ENCODE results near the gene RXFP2. TPM values are rescaled to one million over a fixed set of nuclear protein-coding genes. Genes with fewer than 3 reads are reported as not detected.

The RXFP2 gene
- total and polyA plus RNA-seq, 3 experiments from 2014 or later: not detected

DNA sequence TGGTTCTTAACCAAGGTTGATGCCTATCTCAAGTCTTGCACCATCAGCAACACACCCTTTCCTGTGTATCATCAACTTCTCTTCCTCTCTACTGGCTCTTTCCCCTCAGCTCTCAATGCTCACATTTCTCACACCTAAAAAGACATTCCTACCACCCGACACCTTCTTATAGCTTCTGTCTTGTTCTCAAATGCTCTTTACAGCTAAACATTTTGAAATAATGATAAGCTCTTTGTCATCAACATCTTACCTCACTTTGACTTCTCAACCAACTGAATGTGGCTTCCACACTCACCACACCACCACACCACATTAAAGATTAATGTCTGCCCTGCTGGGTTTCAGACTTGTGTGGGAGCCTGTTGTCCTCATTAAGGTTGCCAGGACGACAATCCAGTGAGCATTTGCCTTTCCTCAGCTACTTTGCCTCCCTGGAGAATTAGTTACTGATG is 67.8 kb downstream of the RXFP2 start:
- no peaks in the 10 kb centered on the region for H3K4me1 ChIP-seq (ENCODE audit: insufficient read depth, low read length)
- H3K27ac Mint-ChIP-seq: peak overlapping the region; percentile 48 to 97 (median 83)
- peak in 4 of 5 donors; percentile 2 to 75 (median 50) for DNase-seq
- H3K36me3 Mint-ChIP-seq: no peaks in the 10 kb centered on the region
- H3K4me1 Mint-ChIP-seq: peaks cover 14 to 32% (median 16%) of the 10 kb centered on the region in 3 donors
- no peaks in the 10 kb centered on the region for H3K27me3 ChIP-seq (ENCODE audit: insufficient read depth, low read length, poor library complexity, severe bottlenecking)
- no peaks in the 10 kb centered on the region for H3K9me3 ChIP-seq (ENCODE audit: low read length)
- CTCF ChIA-PET: no interaction called here
- H3K36me3 ChIP-seq (ENCODE audit: insufficient read depth, low read length): no peaks in the 10 kb centered on the region
- peak overlapping the region; percentile 57 for H3K27ac ChIP-seq (ENCODE audit: low read depth, low read length)
- POLR2A ChIA-PET: no interaction called here
- no peak overlapping the region for H3K4me3 ChIP-seq (ENCODE audit: low read length)
- H3K27me3 Mint-ChIP-seq: peaks cover 2 to 3% of the 10 kb centered on the region in 2 donors
- H3K9me3 Mint-ChIP-seq: peaks cover 3 to 9% (median 4%) of the 10 kb centered on the region in 5 donors
- H3K4me3 Mint-ChIP-seq: peak overlapping the region in 4 of 7 donors; percentile 4 to 27 (median 18)

DNA sequence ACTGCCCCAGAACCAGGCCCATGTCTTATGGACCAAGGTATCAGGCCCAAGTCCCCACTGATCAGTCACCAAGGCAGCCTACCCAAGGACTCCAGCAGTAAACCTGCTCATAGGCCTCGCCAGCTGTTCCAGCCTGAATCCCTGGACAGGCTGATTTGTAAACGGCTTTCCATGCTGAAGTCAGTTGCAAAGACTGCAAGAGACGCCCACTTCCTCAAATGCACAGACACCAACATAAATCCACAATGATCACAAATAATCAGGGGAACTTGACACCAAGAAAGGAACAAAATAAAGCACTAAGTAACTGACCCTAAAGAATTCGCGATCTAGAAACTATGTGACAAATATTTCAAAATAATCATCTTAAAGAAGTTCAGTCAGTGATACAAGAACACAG is 75.2 kb downstream of the RXFP2 start:
- H3K36me3 Mint-ChIP-seq: peaks cover 0 to 4% (median 0%) of the 10 kb centered on the region in 3 donors

DNA sequence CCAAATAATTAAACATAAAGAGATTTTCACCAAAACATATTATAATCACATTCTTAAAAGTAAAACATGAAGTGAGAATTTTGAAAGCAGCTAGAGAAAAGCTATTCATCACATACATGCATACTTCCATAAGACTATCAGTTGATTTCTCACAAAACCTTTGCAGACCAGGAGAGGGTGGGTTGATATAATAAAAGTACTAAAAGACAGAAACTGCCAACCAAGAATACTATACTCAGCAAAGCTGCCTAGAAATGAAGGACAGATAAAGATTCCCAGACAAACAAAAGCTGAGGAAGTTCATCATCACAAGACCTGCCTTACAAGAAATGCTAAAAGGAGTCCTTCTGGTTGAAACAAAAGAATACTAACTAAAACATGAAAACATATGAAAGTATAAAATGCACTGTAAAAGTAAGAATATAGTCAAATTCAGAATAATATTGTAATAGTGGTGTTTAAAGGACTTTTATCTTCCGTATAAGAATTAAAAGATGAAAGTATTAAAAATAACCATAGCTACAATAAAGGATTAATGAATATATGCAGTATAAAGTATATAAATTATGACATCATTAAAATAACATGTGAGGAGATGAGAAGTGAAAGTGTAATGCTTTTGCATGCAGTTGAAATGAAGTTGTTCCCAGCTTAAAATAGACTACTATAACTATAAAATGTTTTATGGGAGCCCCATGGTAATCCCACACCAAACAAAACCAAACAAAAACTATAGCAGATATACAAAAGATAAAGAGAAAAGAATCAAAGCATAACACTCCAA is 76.2 kb downstream of the RXFP2 start:
- ChIA-PET CTCF (no interaction called here), POLR2A (no interaction called here)
- H3K27ac Mint-ChIP-seq: no peak overlapping the region
- peaks cover 0 to 4% (median 0%) of the 10 kb centered on the region in 3 donors for H3K36me3 Mint-ChIP-seq
- no peak overlapping the region for H3K27ac ChIP-seq (ENCODE audit: low read depth, low read length)
- no peaks in the 10 kb centered on the region for H3K9me3 ChIP-seq (ENCODE audit: low read length)
- H3K27me3 Mint-ChIP-seq: peaks cover 3 to 5% of the 10 kb centered on the region in 2 donors
- no peak overlapping the region for H3K4me3 Mint-ChIP-seq
- H3K4me1 ChIP-seq (ENCODE audit: insufficient read depth, low read length): no peaks in the 10 kb centered on the region
- no peak overlapping the region for H3K4me3 ChIP-seq (ENCODE audit: low read length)
- peaks cover 22 to 29% (median 25%) of the 10 kb centered on the region in 5 donors for H3K9me3 Mint-ChIP-seq
- no peaks in the 10 kb centered on the region for H3K4me1 Mint-ChIP-seq
- no peaks in the 10 kb centered on the region for H3K27me3 ChIP-seq (ENCODE audit: insufficient read depth, low read length, poor library complexity, severe bottlenecking)
- H3K36me3 ChIP-seq (ENCODE audit: insufficient read depth, low read length): no peaks in the 10 kb centered on the region
- no peak for DNase-seq

More for the DNA sequence above, 75.2 kb downstream of the RXFP2 start:
- Mint-ChIP-seq H3K27ac (peak overlapping the region in 1 of 8 donors; percentile 52), H3K4me1 (no peaks in the 10 kb centered on the region), H3K4me3 (no peak overlapping the region), H3K9me3 (peaks cover 26 to 30% (median 29%) of the 10 kb centered on the region in 5 donors), H3K27me3 (peaks cover 3 to 5% of the 10 kb centered on the region in 2 donors)
- Histone ChIP-seq H3K9me3 (ENCODE audit: low read length) (no peaks in the 10 kb centered on the region), H3K27ac (ENCODE audit: low read depth, low read length) (no peak overlapping the region), H3K4me3 (ENCODE audit: low read length) (no peak overlapping the region), H3K27me3 (ENCODE audit: insufficient read depth, low read length, poor library complexity, severe bottlenecking) (no peaks in the 10 kb centered on the region), H3K36me3 (ENCODE audit: insufficient read depth, low read length) (no peaks in the 10 kb centered on the region), H3K4me1 (ENCODE audit: insufficient read depth, low read length) (no peaks in the 10 kb centered on the region)
- DNase-seq: no peak
- POLR2A ChIA-PET: no interaction called here
- CTCF ChIA-PET: no interaction called here

DNA sequence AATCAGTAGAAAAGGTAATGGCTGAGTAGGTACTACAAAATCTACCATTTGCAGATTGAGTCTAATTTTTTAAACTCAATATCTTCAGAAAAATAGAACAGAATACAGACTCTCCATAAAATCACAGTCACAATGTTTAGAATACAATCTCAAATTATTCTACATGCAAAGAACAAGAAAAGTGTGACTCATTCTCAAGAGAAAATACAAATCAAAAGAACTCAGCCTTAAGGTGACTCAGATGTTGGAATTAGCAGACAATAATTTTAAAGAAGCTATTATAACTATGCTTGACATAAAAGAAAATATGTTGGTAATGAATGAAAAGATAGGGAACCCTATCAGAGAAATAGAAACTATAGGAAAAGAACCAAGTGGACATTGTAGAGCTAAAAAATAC is 78.9 kb downstream of the RXFP2 start:
- Mint-ChIP-seq H3K27ac (no peak overlapping the region), H3K9me3 (peaks cover 19 to 26% (median 25%) of the 10 kb centered on the region in 5 donors), H3K4me1 (no peaks in the 10 kb centered on the region), H3K27me3 (peaks cover 0 to 3% of the 10 kb centered on the region in 2 donors), H3K36me3 (peaks cover 0 to 4% (median 0%) of the 10 kb centered on the region in 3 donors), H3K4me3 (no peak overlapping the region)
- Histone ChIP-seq H3K4me3 (ENCODE audit: low read length) (no peak overlapping the region), H3K36me3 (ENCODE audit: insufficient read depth, low read length) (no peaks in the 10 kb centered on the region), H3K27ac (ENCODE audit: low read depth, low read length) (no peak overlapping the region), H3K4me1 (ENCODE audit: insufficient read depth, low read length) (no peaks in the 10 kb centered on the region), H3K9me3 (ENCODE audit: low read length) (no peaks in the 10 kb centered on the region), H3K27me3 (ENCODE audit: insufficient read depth, low read length, poor library complexity, severe bottlenecking) (no peaks in the 10 kb centered on the region)
- DNase-seq: no peak
- CTCF ChIA-PET: no interaction called here
- POLR2A ChIA-PET: no interaction called here

DNA sequence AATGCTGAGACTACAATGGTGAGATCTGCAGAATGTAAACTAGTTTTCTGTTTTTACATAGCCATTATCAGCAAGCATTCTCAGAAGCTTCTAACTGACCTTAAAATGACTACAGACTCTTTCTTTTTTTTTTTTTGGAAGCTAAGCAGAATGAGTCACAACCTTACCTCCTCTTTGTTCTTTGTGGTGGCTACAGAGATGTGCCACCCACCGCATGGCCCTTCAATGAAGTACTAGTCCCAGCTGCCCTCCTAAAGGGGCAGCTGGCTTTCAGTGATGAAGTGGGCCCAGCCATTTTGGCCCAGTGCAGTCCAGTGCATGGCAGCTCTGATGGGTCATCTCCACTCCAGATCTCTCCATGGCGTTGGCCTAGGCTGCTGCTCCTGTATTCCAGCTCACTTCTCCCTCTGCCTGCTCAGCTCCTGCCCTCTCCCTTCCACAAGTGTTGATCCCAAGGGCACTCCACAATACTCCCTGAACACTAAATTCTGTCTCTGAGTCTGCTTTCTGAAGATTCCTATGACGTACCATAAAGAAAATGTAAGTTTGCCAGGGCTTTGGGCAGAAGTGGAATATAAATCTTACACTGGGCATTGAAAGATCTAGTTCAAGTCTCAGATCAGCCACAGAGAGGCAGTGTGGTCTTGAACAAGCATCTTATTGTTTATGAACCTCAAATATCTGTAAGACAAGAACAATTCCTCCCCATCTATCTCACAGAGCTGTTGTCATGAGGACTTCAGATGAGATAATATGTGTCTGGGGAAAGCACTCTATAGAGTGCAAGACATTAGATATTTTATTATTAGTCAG is 85.6 kb downstream of the RXFP2 start:
- peaks cover 0 to 4% (median 3%) of the 10 kb centered on the region in 3 donors for H3K4me1 Mint-ChIP-seq
- peak overlapping the region in 1 of 8 donors; percentile 50 for H3K27ac Mint-ChIP-seq
- CTCF ChIA-PET: no interaction called here

DNA sequence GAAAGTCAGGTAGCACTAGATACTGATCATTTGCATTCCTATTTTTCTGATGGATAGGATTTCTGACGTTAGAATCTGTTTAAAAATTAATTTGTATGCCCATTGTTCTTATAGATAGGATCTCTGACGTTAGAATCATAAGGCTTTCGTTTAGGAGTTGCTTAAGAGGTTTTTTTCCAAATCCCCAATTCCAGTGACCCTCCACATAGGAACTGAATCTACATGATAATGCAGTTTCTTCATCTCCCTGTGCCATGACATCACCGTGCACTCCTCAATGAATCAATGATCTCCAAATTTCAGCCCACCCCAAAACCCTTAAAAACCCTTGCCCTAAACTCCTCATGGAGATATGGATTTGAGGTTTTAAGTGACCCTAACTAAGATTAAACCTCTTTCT is 87.2 kb downstream of the RXFP2 start:
- Mint-ChIP-seq H3K4me1 (peaks cover 0 to 4% (median 3%) of the 10 kb centered on the region in 3 donors), H3K9me3 (no peaks in the 10 kb centered on the region), H3K4me3 (no peak overlapping the region), H3K27ac (no peak overlapping the region), H3K27me3 (peaks cover 3 to 4% of the 10 kb centered on the region in 2 donors), H3K36me3 (no peaks in the 10 kb centered on the region)
- ChIA-PET POLR2A (no interaction called here), CTCF (no interaction called here)
- Histone ChIP-seq H3K4me3 (ENCODE audit: low read length) (no peak overlapping the region), H3K9me3 (ENCODE audit: low read length) (no peaks in the 10 kb centered on the region), H3K4me1 (ENCODE audit: insufficient read depth, low read length) (no peaks in the 10 kb centered on the region), H3K27me3 (ENCODE audit: insufficient read depth, low read length, poor library complexity, severe bottlenecking) (no peaks in the 10 kb centered on the region), H3K27ac (ENCODE audit: low read depth, low read length) (no peak overlapping the region), H3K36me3 (ENCODE audit: insufficient read depth, low read length) (no peaks in the 10 kb centered on the region)
- no peak for DNase-seq

More for the DNA sequence above, 85.6 kb downstream of the RXFP2 start:
- no peak for DNase-seq
- H3K27ac ChIP-seq (ENCODE audit: low read depth, low read length): no peak overlapping the region
- Mint-ChIP-seq H3K9me3 (no peaks in the 10 kb centered on the region), H3K36me3 (no peaks in the 10 kb centered on the region), H3K27me3 (peaks cover 3 to 4% of the 10 kb centered on the region in 2 donors), H3K4me3 (no peak overlapping the region)
- POLR2A ChIA-PET: no interaction called here
- H3K9me3 ChIP-seq (ENCODE audit: low read length): no peaks in the 10 kb centered on the region
- no peaks in the 10 kb centered on the region for H3K27me3 ChIP-seq (ENCODE audit: insufficient read depth, low read length, poor library complexity, severe bottlenecking)
- no peaks in the 10 kb centered on the region for H3K4me1 ChIP-seq (ENCODE audit: insufficient read depth, low read length)
- H3K36me3 ChIP-seq (ENCODE audit: insufficient read depth, low read length): no peaks in the 10 kb centered on the region
- H3K4me3 ChIP-seq (ENCODE audit: low read length): no peak overlapping the region

DNA sequence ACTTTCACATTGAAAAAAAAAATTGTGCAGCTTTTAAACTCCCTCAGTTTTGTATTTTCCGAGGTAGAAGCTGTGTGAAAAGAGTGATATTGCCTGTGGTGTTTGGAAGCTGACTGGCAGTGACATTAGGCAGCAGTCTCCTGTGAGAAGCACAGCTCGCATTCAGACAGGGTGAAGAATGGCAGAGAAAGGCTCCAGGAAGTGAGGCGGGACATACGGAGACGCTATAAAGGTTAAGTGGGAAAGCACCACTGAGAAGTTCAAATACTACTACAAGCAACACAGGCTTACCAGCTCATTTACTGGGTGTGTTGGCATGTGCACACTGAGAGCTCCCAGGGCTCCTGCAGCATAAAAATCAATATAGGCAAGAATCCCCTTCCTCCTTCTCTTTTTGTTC is 88.4 kb downstream of the RXFP2 start:
- CTCF ChIA-PET: no interaction called here
- peaks cover 3 to 4% of the 10 kb centered on the region in 2 donors for H3K27me3 Mint-ChIP-seq
- H3K27ac ChIP-seq (ENCODE audit: low read depth, low read length): no peak overlapping the region

DNA sequence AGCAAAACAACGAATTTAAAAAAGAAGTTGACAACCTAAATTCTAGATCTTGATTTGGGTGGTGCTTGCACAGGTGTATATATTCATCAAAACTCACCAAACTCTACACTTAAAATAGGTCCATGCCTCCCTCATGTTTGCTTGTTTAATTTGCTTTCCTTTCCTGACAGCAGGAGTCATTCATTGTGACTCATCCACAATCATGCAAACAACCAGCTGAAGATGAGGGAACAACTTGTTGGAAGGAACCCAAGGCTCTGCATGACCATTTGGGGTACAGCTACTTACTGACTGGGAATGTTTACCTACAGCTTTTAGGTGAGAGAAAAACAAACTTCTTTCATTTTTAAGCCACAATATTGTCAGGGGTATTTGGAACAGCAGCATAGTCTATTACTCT is 96.6 kb downstream of the RXFP2 start:
- Mint-ChIP-seq H3K27ac (no peak overlapping the region), H3K9me3 (peaks cover 0 to 3% (median 0%) of the 10 kb centered on the region in 5 donors), H3K4me3 (no peak overlapping the region), H3K36me3 (peaks cover 0 to 3% (median 0%) of the 10 kb centered on the region in 3 donors), H3K27me3 (peaks cover 0 to 9% of the 10 kb centered on the region in 2 donors), H3K4me1 (no peaks in the 10 kb centered on the region)
- Histone ChIP-seq H3K4me1 (ENCODE audit: insufficient read depth, low read length) (no peaks in the 10 kb centered on the region), H3K36me3 (ENCODE audit: insufficient read depth, low read length) (no peaks in the 10 kb centered on the region), H3K9me3 (ENCODE audit: low read length) (no peaks in the 10 kb centered on the region), H3K27ac (ENCODE audit: low read depth, low read length) (no peak overlapping the region), H3K27me3 (ENCODE audit: insufficient read depth, low read length, poor library complexity, severe bottlenecking) (no peaks in the 10 kb centered on the region), H3K4me3 (ENCODE audit: low read length) (no peak overlapping the region)
- no peak for DNase-seq
- CTCF ChIA-PET: no interaction called here
- POLR2A ChIA-PET: no interaction called here

More for the DNA sequence above, 88.4 kb downstream of the RXFP2 start:
- Histone ChIP-seq H3K9me3 (ENCODE audit: low read length) (no peaks in the 10 kb centered on the region), H3K27me3 (ENCODE audit: insufficient read depth, low read length, poor library complexity, severe bottlenecking) (no peaks in the 10 kb centered on the region), H3K4me1 (ENCODE audit: insufficient read depth, low read length) (no peaks in the 10 kb centered on the region), H3K4me3 (ENCODE audit: low read length) (no peak overlapping the region), H3K36me3 (ENCODE audit: insufficient read depth, low read length) (no peaks in the 10 kb centered on the region)
- DNase-seq: no peak
- Mint-ChIP-seq H3K4me1 (peaks cover 0 to 4% (median 3%) of the 10 kb centered on the region in 3 donors), H3K4me3 (no peak overlapping the region), H3K27ac (no peak overlapping the region), H3K36me3 (no peaks in the 10 kb centered on the region), H3K9me3 (no peaks in the 10 kb centered on the region)
- POLR2A ChIA-PET: no interaction called here
